C4-2B (cell line): ENCODE measurements around the gene ANKS1B.

ENCODE experiments used
- ZFX ChIP-seq: fragments of 450-650 bp; IDR thresholded peaks from 2 replicates; pipeline ENCODE4 v1.6.1; 2017
- TF ChIP-seq, protein P1 (sequence below): fragments of 450-650 bp; conservative IDR thresholded peaks from 2 replicates; pipeline ENCODE4 v1.5.1; 2017; ENCODE audit warnings: mild to moderate bottlenecking

DNA sequence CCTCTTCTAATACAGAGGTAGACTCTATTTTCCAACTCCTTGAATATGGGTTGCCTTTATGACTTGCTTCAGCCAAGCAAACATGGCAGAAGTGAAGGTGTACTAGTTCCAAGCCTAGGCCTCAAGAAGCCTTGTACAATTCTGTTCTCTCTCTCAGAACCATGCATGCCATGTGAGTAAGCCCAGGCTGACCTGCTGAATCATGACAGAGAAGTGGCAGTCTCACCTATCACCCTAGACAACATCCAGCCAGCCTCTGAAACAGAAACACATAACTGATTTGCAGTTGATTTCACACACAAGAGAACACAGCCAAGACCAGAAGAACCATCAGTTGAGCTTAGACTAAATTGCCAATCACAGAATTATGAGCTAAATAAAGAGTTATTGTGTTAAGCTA is 180.0 kb downstream of the ANKS1B start:
- TF ChIP-seq, protein P1, sequence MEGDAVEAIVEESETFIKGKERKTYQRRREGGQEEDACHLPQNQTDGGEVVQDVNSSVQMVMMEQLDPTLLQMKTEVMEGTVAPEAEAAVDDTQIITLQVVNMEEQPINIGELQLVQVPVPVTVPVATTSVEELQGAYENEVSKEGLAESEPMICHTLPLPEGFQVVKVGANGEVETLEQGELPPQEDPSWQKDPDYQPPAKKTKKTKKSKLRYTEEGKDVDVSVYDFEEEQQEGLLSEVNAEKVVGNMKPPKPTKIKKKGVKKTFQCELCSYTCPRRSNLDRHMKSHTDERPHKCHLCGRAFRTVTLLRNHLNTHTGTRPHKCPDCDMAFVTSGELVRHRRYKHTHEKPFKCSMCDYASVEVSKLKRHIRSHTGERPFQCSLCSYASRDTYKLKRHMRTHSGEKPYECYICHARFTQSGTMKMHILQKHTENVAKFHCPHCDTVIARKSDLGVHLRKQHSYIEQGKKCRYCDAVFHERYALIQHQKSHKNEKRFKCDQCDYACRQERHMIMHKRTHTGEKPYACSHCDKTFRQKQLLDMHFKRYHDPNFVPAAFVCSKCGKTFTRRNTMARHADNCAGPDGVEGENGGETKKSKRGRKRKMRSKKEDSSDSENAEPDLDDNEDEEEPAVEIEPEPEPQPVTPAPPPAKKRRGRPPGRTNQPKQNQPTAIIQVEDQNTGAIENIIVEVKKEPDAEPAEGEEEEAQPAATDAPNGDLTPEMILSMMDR, result no peak
- no peak for TF ChIP-seq ZFX
